Stimulated activated CD4-positive, alpha-beta T cell treated with anti-CD3 and anti-CD28 coated beads, TNF-alpha, amount 100 ng/mL, for 48 hours (primary cell): Measurements from ENCODE around the gene TIMP3.

Experiments used
- DNase-seq, 3 donors: peaks; one replicate each; pipeline ENCODE4 v3.0.0-alpha.2; 2020; ENCODE audit warnings: low read depth in 3 of 3

TIMP3 gene

DNA sequence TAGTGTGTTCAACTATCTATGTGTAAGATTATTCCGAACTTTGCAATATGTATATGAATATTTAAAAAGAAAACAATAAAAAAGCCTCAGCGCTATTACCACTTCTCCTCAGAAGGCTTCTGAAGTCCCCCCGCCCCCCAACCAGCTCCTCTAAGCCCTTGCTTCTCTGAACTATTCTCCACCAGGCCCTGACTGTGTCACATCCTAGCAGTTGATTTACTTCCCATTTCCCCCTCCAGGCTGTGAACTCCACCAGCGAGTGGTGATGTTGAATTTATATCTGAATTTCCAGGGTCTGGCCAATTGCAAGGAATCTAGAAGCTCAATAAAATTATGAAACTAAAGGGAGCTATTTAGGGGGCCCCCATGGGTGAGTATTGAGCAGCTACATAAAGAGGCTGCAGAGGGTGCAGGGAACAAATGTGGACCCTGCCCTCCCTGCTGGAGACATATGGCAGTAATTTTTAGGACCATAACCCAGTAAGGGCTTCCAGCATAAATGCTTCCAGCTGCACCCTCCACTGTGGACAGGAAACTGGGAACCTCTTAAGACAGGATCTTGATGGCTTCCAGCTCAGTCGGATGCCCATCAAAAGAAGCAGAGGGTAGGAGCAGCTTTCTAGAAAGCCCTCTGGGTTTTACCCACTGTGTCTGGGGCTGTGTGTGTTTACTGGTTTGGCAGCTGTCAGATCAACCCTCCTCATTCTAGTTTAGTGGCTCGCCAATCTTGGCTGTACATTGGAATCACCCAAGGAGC, 81.4 kb downstream of the TIMP3 start:
- DNase-seq: no peak

- DNase-seq: no peak
Measured at GRCh38 chr22:32887324-32887980, 85.9 kb downstream of the TIMP3 start.

DNA sequence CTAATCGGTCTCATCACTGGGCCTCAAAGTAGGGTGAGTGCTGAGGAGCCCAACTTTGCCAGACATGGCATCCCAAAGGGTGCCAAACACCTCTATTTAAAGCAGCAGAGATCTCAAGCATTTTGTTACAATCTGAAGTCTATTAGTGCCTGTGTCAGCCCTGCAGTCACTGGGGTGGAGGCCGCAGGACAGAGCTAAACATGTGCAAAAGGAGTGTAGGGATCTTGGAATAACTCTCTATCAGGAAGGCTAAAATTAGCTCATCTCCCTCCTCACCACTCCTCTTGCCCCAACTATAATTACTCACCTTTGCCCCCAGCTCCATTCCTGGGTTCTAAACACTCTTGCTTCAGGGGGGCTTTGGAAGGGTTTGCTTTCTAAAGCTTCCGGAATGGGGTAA, 87.5 kb downstream of the TIMP3 start:
- DNase-seq: no peak

GRCh38 chr22:32896891-32897290, 95.4 kb downstream of the TIMP3 start:
- DNase-seq: no peak

- DNase-seq: no peak
Measured at GRCh38 chr22:32897400-32897799, 95.9 kb downstream of the TIMP3 start.

- DNase-seq: no peak
Measured at GRCh38 chr22:32900886-32901635, 99.6 kb downstream of the TIMP3 start.

- DNase-seq: no peak
Measured at GRCh38 chr22:32901925-32902324, 100.4 kb downstream of the TIMP3 start.

GRCh38 chr22:32903507-32903906, 102.0 kb downstream of the TIMP3 start:
- DNase-seq: no peak

DNA sequence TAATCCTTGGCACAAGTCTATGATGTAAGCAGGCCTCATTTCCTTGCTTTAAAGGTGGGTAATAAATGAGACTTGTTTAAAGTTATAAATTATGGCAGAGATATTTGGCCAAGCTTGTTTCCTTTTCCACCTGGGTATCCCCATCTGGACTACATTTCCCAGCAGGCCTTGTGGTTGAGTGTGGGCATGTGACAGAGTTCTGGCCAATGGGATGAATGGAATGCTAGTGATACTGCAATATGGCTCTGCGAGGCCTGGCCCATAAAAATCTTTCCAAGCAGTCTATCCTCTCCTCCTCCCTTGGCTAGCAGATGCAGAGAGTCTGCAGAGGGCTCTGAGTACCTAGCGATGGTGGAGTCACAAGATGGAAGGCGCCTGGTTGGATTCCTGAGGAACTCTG, 102.5 kb downstream of the TIMP3 start:
- no peak for DNase-seq

DNA sequence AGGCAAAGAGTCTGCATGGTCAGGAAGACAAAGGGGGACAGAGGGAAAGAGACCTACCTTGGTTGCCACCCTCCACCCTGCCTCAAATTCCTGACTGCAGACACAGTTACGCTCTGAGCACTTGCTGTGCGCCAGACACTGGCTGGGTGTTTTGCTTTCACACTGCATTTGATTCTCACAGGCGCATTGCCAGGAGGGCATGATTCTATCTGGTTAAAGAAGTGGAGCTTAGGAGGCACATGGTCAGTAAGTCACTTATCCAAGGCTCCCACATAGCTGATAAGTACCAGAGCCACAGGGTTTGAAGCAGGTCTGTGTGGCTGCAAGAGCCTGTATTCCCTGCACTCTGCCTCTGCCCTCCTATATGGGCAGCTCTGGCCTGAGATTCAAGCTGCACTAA, 103.9 kb downstream of the TIMP3 start:
- no peak for DNase-seq

GRCh38 chr22:32909581-32910428, 108.3 kb downstream of the TIMP3 start:
- no peak for DNase-seq

- DNase-seq: no peak
Measured at GRCh38 chr22:32910429-32910772, 108.9 kb downstream of the TIMP3 start.

- no peak for DNase-seq
Measured at GRCh38 chr22:32911503-32911902, 110.0 kb downstream of the TIMP3 start.
